Endothelial cell of umbilical vein (primary cell): Measurements from ENCODE around the gene AP5B1. TPM values are rescaled to one million over a fixed set of nuclear protein-coding genes. Genes with fewer than 3 reads are reported as not detected.

Source experiments
- BruUV-seq: library from RNA; stranded (reverse); fragments of 400-500 nt; replicated peaks from 2 replicates; lab custom pipeline; 2021; lab: Mats Ljungman, UMichigan
- CTCF ChIA-PET: fragments of 300-600, 350-600 bp; sonication (Branson Sonifier 250); formaldehyde crosslinking; loops from one replicate; lab custom pipeline; 2021; ENCODE audit warnings: antibody characterized with exemption, inconsistent platforms; lab: Charles Lee
- POLR2A ChIA-PET: fragments of 300-600, 350-600 bp; sonication (Branson Sonifier 250); formaldehyde crosslinking; loops from one replicate; lab custom pipeline; 2021; ENCODE audit warnings: antibody characterized with exemption, inconsistent platforms; lab: Charles Lee
- DNase-seq: peaks from one replicate; pipeline ENCODE4 v3.0.0-alpha.2; 2011; ENCODE audit warnings: low read depth, low spot score
- FAIRE-seq: peaks from 2 replicates; lab custom pipeline; 2011; peaks lifted over from hg19 to GRCh38; lab: Jason Lieb, UNC
- H2AFZ ChIP-seq: 2 replicates; pipeline ENCODE4 v1.6.0; 2012; ENCODE audit warnings: low read depth, low read length, control low read depth, inconsistent platforms
- H3K27ac ChIP-seq: 2 replicates; pipeline ENCODE4 v1.5.1; 2011; ENCODE audit warnings: low read depth, mild to moderate bottlenecking, control low read depth, low read length, moderate library complexity; ENCODE audit not compliant: insufficient read depth
- H3K27me3 ChIP-seq, 2 experiments: 2 replicates each; pipeline versions ENCODE4 v1.6.0 to v1.6.1; 2011; ENCODE audit warnings: low read length in 2 of 2, mixed read lengths in 1 of 2; ENCODE audit not compliant: control insufficient read depth in 2 of 2, insufficient read depth in 2 of 2
- H3K36me3 ChIP-seq, 2 experiments: 2 replicates in 1 of 2; 3 replicates in 1 of 2; pipeline ENCODE4 v1.5.1; 2011; ENCODE audit warnings: low read length in 2 of 2, mild to moderate bottlenecking in 1 of 2, moderate library complexity in 1 of 2; ENCODE audit not compliant: control insufficient read depth in 2 of 2, insufficient read depth in 2 of 2; ENCODE audit errors: extremely low read depth in 1 of 2
- H3K4me1 ChIP-seq: 3 replicates; pipeline ENCODE4 v1.5.1; 2011; ENCODE audit warnings: mild to moderate bottlenecking, low read length; ENCODE audit not compliant: control insufficient read depth, insufficient read depth; ENCODE audit errors: extremely low read depth
- H3K4me2 ChIP-seq: 2 replicates; pipeline ENCODE4 v1.6.1; 2011; ENCODE audit warnings: low read length, control low read depth, mixed read lengths; ENCODE audit not compliant: insufficient read depth
- H3K4me3 ChIP-seq, 3 experiments: fragments of 200-600 bp in 1 of 3; sonication (generic), shearing (Covaris generic) in 1 of 3; replicated peaks in 1 of 3; 2 replicates each; pipeline ENCODE4 v1.5.1; 2011 to 2016; ENCODE audit warnings: control low read depth in 3 of 3, low read length in 3 of 3, mild to moderate bottlenecking in 2 of 3, inconsistent platforms in 1 of 3, low read depth in 1 of 3, moderate library complexity in 1 of 3; ENCODE audit not compliant: insufficient read depth in 1 of 3
- H3K79me2 ChIP-seq: 2 replicates; pipeline ENCODE4 v1.6.0; 2012; ENCODE audit warnings: low read length, inconsistent platforms; ENCODE audit not compliant: control insufficient read depth, insufficient read depth
- H3K9ac ChIP-seq: replicated peaks from 2 replicates; pipeline ENCODE3; 2011; ENCODE audit warnings: low read length, control low read depth; ENCODE audit not compliant: insufficient read depth; ENCODE audit errors: extremely low read depth
- H3K9me1 ChIP-seq: replicated peaks from 3 replicates; pipeline ENCODE4 v1.6.0; 2011; ENCODE audit warnings: mild to moderate bottlenecking, low read length; ENCODE audit not compliant: control insufficient read depth, insufficient read depth; ENCODE audit errors: extremely low read depth
- H3K9me3 ChIP-seq: replicated peaks from 2 replicates; pipeline ENCODE4 v1.5.1; 2012; ENCODE audit warnings: low read length, inconsistent platforms; ENCODE audit not compliant: control insufficient read depth, insufficient read depth
- H4K20me1 ChIP-seq: replicated peaks from 2 replicates; pipeline ENCODE3; 2011; ENCODE audit warnings: mild to moderate bottlenecking, low read length; ENCODE audit not compliant: control insufficient read depth, insufficient read depth; ENCODE audit errors: extremely low read depth
- EZH2 ChIP-seq: IDR thresholded peaks from 2 replicates; pipeline ENCODE4 v1.6.1; 2012; ENCODE audit warnings: borderline replicate concordance, low read depth, mild to moderate bottlenecking, moderate library complexity, low read length, inconsistent platforms; ENCODE audit not compliant: severe bottlenecking
- FOS ChIP-seq: IDR thresholded peaks from 2 replicates; pipeline ENCODE4 v1.6.1; 2011; ENCODE audit warnings: mild to moderate bottlenecking, low read length, moderate library complexity, borderline replicate concordance; ENCODE audit not compliant: insufficient read depth
- GATA2 ChIP-seq: IDR thresholded peaks from 2 replicates; pipeline ENCODE4 v1.7.0; 2011; ENCODE audit warnings: low read depth, mild to moderate bottlenecking, moderate library complexity, mixed read lengths, low read length; ENCODE audit not compliant: insufficient read length, insufficient read depth
- JUN ChIP-seq: IDR thresholded peaks from 2 replicates; pipeline ENCODE4 v1.6.1; 2011; ENCODE audit warnings: borderline replicate concordance, low read depth; ENCODE audit not compliant: insufficient read length, insufficient read depth
- MYC ChIP-seq: IDR thresholded peaks from one replicate; pipeline ENCODE4 v1.6.1; 2011; ENCODE audit warnings: mild to moderate bottlenecking, low read depth, low read length
- POLR2A ChIP-seq: IDR thresholded peaks from 2 replicates; pipeline ENCODE4 v1.6.1; 2012; ENCODE audit warnings: low read depth, mild to moderate bottlenecking, control low read depth, low read length
- POLR2AphosphoS5 ChIP-seq: IDR thresholded peaks from 2 replicates; pipeline ENCODE4 v1.6.1; 2012; ENCODE audit warnings: low read depth, mild to moderate bottlenecking, control low read depth, low read length, moderate library complexity; ENCODE audit not compliant: insufficient read depth
- dilution Hi-C: fragments of 300-500 bp; cut with MboI; formaldehyde crosslinking; loops from one replicate; pipeline ENCODE4 v1.15.0; 2019; ENCODE audit warnings: low sequenced_read_pairs; ENCODE audit not compliant: extremely low pct_ligation_motif_present
- intact Hi-C: fragments of 100-400 bp; cut with micrococcal nuclease; formaldehyde crosslinking; loops from one replicate; pipeline ENCODE4 v1.10.0; 2022
- polyA plus RNA-seq, 4 experiments: library from polyadenylated mRNA; depleted of rRNA in 3 of 4; stranded (reverse) in 3 of 4; unstranded in 1 of 4; fragments of >200 nt; gene quantifications; 2 replicates each; pipeline versions ENCODE4 v1.2.1 to v1.2.3, GENCODE V29; 2011 to 2012; ENCODE audit warnings: missing spikeins in 1 of 4
- total RNA-seq: library from RNA; stranded (reverse); gene quantifications from 2 replicates; pipeline ENCODE4 v1.2.3, GENCODE V29; 2021
- TF ChIP-seq, protein P1 (sequence below): IDR thresholded peaks from 2 replicates; pipeline ENCODE4 v1.6.1; 2011; ENCODE audit not compliant: insufficient read depth, insufficient read length
- TF ChIP-seq, protein P2 (sequence below), 2 donors: IDR thresholded peaks; 1 replicate in 1 of 2; 2 replicates in 1 of 2; pipeline ENCODE4 v1.5.1; 2011; ENCODE audit warnings: low read length in 2 of 2, mild to moderate bottlenecking in 2 of 2, moderate library complexity in 2 of 2, control low read depth in 1 of 2, inconsistent platforms in 1 of 2, low read depth in 1 of 2; ENCODE audit not compliant: insufficient read depth in 1 of 2; ENCODE audit errors: extremely low read depth in 1 of 2

The AP5B1 gene
- total and polyA plus RNA-seq, 2 donors (not counting 3 experiments of a cell fraction or from before 2014, with no cell fraction given) = 9.2 to 15.3 TPM

DNA sequence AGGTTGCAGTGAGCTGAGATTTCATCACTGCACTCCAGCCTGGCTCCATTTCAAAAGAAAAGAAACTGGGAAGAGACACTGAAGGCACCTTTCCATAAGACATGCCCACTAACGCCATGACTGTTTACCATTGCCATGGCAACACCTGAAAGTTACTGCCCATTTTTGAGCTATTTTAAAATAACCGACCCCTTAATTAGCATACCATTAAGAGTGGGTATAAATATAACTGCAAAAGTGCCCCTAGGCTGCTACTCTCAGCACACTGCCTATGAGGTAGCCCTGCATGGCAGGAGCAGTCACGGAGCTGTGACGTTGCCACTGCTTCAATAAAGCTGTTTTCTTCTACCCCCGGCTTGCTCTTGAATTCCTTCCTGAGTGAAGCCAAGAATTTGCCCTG lies 50.3 kb downstream of the AP5B1 start:
- Histone ChIP-seq H3K36me3 (no peaks in the 10 kb centered on the region), H3K4me2 (no peak overlapping the region), H4K20me1 (no peaks in the 10 kb centered on the region), H3K9me1 (no peaks in the 10 kb centered on the region), H3K9me3 (no peaks in the 10 kb centered on the region), H2AFZ (no peak overlapping the region), H3K9ac (no peak overlapping the region), H3K79me2 (no peaks in the 10 kb centered on the region), H3K27ac (no peak overlapping the region), H3K4me3 (no peak overlapping the region), H3K4me1 (no peaks in the 10 kb centered on the region), H3K27me3 (peaks cover 2 to 9% of the 10 kb centered on the region in 2 experiments)
- DNase-seq = no peak
- CTCF ChIA-PET = interaction anchor here (1.6 kb wide), 1 partner anchor 50 kb away, joined by 3 read pairs; no protein-coding TSS in a partner anchor
- POLR2A ChIA-PET = no interaction called here
- no peak for FAIRE-seq
- TF ChIP-seq JUN (no peak), POLR2AphosphoS5 (no peak), EZH2 (no peak), GATA2 (no peak)
- TF ChIP-seq, protein P1, sequence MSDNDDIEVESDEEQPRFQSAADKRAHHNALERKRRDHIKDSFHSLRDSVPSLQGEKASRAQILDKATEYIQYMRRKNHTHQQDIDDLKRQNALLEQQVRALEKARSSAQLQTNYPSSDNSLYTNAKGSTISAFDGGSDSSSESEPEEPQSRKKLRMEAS = no peak
- no TSS peak for BruUV-seq
- intact Hi-C loops = no loop called here
- dilution Hi-C loops = no loop called here

DNA sequence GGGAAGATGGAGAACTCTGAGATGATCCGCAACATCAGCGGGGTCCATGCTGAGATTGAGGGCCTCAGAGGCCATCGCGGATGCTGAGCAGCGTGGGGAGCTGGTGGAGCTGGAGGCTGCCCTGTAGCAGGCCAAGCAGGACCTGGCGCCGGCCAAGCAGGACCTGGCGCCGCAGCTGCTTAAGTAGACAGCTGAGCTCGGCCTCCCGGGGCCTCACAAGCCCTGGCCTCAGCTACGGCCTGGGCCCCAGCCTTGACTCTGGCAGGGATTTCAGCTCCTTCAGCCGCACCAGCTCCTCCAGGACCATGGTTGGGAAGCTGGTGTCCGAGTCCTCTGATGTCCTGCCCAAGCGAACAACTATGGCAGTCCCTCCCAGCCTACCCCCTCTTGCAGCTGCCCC lies 52.9 kb downstream of the AP5B1 start:
- Histone ChIP-seq H3K4me1 (no peaks in the 10 kb centered on the region), H3K79me2 (no peaks in the 10 kb centered on the region), H3K27ac (no peak overlapping the region), H3K4me2 (no peak overlapping the region), H3K9ac (no peak overlapping the region), H4K20me1 (no peaks in the 10 kb centered on the region), H3K4me3 (no peak overlapping the region), H3K36me3 (no peaks in the 10 kb centered on the region), H3K9me3 (no peaks in the 10 kb centered on the region), H3K9me1 (no peaks in the 10 kb centered on the region), H2AFZ (no peak overlapping the region), H3K27me3 (peaks cover 2 to 9% of the 10 kb centered on the region in 2 experiments)
- BruUV-seq = no TSS peak
- POLR2A ChIA-PET = no interaction called here
- FAIRE-seq = no peak
- no peak for DNase-seq
- CTCF ChIA-PET = interaction anchor here (1.1 to 2.4 kb wide), 7 partner anchors 16 to 102 kb away, joined by 3 to 12 read pairs (median 3); partner anchors contain the start of gene KAT5
- dilution Hi-C loops = no loop called here
- intact Hi-C loops = no loop called here
- TF ChIP-seq JUN (no peak), POLR2A (no peak), MYC (no peak), EZH2 (no peak), FOS (no peak), GATA2 (no peak)
- TF ChIP-seq, protein P2, sequence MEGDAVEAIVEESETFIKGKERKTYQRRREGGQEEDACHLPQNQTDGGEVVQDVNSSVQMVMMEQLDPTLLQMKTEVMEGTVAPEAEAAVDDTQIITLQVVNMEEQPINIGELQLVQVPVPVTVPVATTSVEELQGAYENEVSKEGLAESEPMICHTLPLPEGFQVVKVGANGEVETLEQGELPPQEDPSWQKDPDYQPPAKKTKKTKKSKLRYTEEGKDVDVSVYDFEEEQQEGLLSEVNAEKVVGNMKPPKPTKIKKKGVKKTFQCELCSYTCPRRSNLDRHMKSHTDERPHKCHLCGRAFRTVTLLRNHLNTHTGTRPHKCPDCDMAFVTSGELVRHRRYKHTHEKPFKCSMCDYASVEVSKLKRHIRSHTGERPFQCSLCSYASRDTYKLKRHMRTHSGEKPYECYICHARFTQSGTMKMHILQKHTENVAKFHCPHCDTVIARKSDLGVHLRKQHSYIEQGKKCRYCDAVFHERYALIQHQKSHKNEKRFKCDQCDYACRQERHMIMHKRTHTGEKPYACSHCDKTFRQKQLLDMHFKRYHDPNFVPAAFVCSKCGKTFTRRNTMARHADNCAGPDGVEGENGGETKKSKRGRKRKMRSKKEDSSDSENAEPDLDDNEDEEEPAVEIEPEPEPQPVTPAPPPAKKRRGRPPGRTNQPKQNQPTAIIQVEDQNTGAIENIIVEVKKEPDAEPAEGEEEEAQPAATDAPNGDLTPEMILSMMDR (IDR thresholded peaks at IDR 0.05; ENCODE audit: extremely low read depth in 1 of 2, insufficient read depth in 1 of 2, low read depth in 1 of 2, low read length in 2 of 2) = no peak
- TF ChIP-seq, protein P1 = no peak
